IMR-90 (cell line): ENCODE results near the gene NR1H2.

Source experiments
- CEBPB ChIP-seq: IDR thresholded peaks from 2 replicates; pipeline ENCODE4 v1.6.1; 2012; ENCODE audit warnings: low read depth, low read length, improper control_type of control experiment
- MAFK ChIP-seq: IDR thresholded peaks from 2 replicates; pipeline ENCODE4 v1.6.1; 2012; ENCODE audit warnings: low read depth, low read length, improper control_type of control experiment
- MAZ ChIP-seq: IDR thresholded peaks from 2 replicates; pipeline ENCODE4 v1.6.1; 2012; ENCODE audit warnings: low read depth, mild to moderate bottlenecking, low read length, improper control_type of control experiment, moderate library complexity, borderline replicate concordance
- POLR2A ChIP-seq: IDR thresholded peaks from 2 replicates; pipeline ENCODE4 v1.6.1; 2012; ENCODE audit warnings: mild to moderate bottlenecking, low read depth, low read length
- RAD21 ChIP-seq: IDR thresholded peaks from 2 replicates; pipeline ENCODE4 v1.6.1; 2012; ENCODE audit warnings: low read length, improper control_type of control experiment
- RFX5 ChIP-seq: IDR thresholded peaks from 2 replicates; pipeline ENCODE4 v1.8.0; 2012; ENCODE audit warnings: low read depth, mild to moderate bottlenecking, low read length, moderate library complexity
- TF ChIP-seq, protein P1 (sequence below): conservative IDR thresholded peaks from 2 replicates; pipeline ENCODE4 v1.5.1; 2012; ENCODE audit warnings: mild to moderate bottlenecking, low read depth, low read length, improper control_type of control experiment

DNA sequence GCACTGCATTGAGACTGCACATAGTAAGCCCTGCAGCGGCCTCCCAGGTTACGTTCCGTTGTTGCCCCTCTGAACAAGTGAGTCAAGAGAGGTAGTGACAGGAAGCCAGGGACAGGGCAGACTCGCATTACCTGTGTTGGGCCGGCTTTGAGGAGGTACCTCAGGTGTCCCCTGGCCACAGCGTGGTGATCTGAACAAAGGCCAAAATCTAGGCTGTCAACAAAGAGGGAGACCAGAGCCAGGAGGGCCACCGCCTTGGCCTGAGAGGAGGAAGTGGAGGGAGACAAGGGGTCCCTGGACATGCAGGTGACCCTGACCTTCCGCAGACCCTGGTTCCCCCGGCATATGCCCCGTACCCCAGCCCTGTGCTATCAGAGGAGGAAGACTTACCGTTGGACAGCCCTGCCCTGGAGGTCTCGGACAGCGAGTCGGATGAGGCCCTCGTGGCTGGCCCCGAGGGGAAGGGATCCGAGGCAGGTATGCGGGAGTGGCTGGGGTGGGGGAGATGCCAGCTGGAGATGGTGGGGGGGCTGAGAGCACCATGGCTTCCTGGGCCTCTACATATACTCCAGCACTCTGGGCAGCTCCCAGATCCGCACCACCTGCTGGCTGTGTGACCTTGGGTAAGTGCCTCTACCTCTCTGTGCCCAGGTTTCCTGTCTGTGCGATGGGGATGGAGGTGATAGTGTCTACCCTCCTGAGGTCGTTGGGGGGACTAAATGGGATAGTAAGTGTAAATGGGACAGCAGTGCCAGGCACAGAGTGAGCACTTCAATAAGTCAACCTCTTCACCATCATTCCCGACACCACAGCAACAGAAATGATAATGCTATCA lies 47.2 kb downstream of the NR1H2 start:
- TF ChIP-seq, protein P1, sequence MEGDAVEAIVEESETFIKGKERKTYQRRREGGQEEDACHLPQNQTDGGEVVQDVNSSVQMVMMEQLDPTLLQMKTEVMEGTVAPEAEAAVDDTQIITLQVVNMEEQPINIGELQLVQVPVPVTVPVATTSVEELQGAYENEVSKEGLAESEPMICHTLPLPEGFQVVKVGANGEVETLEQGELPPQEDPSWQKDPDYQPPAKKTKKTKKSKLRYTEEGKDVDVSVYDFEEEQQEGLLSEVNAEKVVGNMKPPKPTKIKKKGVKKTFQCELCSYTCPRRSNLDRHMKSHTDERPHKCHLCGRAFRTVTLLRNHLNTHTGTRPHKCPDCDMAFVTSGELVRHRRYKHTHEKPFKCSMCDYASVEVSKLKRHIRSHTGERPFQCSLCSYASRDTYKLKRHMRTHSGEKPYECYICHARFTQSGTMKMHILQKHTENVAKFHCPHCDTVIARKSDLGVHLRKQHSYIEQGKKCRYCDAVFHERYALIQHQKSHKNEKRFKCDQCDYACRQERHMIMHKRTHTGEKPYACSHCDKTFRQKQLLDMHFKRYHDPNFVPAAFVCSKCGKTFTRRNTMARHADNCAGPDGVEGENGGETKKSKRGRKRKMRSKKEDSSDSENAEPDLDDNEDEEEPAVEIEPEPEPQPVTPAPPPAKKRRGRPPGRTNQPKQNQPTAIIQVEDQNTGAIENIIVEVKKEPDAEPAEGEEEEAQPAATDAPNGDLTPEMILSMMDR = no peak
- TF ChIP-seq MAFK (no peak), POLR2A (no peak), RFX5 (no peak), CEBPB (no peak), RAD21 (no peak), MAZ (no peak)
